ENCODE data around the gene NTM.
"Not testable (repeated sequence)": the region's sequence is repeated elsewhere in the genome, so short reads cannot be mapped to it uniquely, and the experiment has no call there.

Gene NTM

GRCh38 chr11:131370090-131370751 is at the start of gene NTM:
Gene NTM (plus strand): TSS chr11:131370615.
- peak in 2 of 3 experiments; percentile 22 to 66 for DNase-seq

GRCh38 chr11:131324921-131325570 is 45.4 kb upstream of the NTM start:
- peak in 1 of 3 experiments; percentile 39 for DNase-seq

GRCh38 chr11:131326829-131327228 is 43.6 kb upstream of the NTM start:
- no peak for DNase-seq

GRCh38 chr11:131327421-131327820 is 43.0 kb upstream of the NTM start:
- no peak for DNase-seq

- DNase-seq, result no peak
Measured at GRCh38 chr11:131328843-131329242, 41.6 kb upstream of the NTM start.

GRCh38 chr11:131331010-131331409 is 39.4 kb upstream of the NTM start:
- no peak for DNase-seq

GRCh38 chr11:131331546-131331945 is 38.9 kb upstream of the NTM start:
- DNase-seq, result no peak

GRCh38 chr11:131334601-131335000 is 35.8 kb upstream of the NTM start:
- DNase-seq, result no peak

- DNase-seq, result not testable (repeated sequence)
Measured at GRCh38 chr11:131341900-131342299, 28.5 kb upstream of the NTM start.

- DNase-seq, result not testable (repeated sequence)
Measured at GRCh38 chr11:131342442-131342841, 28.0 kb upstream of the NTM start.

- no peak for DNase-seq
Measured at GRCh38 chr11:131345406-131345805, 25.0 kb upstream of the NTM start.

- no peak for DNase-seq
Measured at GRCh38 chr11:131349368-131350086, 20.9 kb upstream of the NTM start.

- DNase-seq, result no peak
Measured at GRCh38 chr11:131350872-131351271, 19.5 kb upstream of the NTM start.

GRCh38 chr11:131351848-131352247 is 18.6 kb upstream of the NTM start:
- DNase-seq, result no peak

GRCh38 chr11:131353766-131354165 is 16.6 kb upstream of the NTM start:
- no peak for DNase-seq

GRCh38 chr11:131354251-131354701 is 16.1 kb upstream of the NTM start:
- no peak for DNase-seq

- DNase-seq, result no peak
Measured at GRCh38 chr11:131356206-131356605, 14.2 kb upstream of the NTM start.

GRCh38 chr11:131365329-131365930 is 5.0 kb upstream of the NTM start:
- no peak for DNase-seq

- peak in 1 of 3 experiments; percentile 53 for DNase-seq
Measured at GRCh38 chr11:131370901-131371790, 731 bp downstream of the NTM start.

- DNase-seq, result no peak
Measured at GRCh38 chr11:131371791-131372104, 1.3 kb downstream of the NTM start.

GRCh38 chr11:131372234-131372962 is 2.0 kb downstream of the NTM start:
- DNase-seq, result peak in 1 of 3 experiments; percentile 20

All from NCI-H1417 (cell line).